PFSK-1 (cell line): Measurements from ENCODE around the gene MYH9.

Experiments
- FOXP2 ChIP-seq: optimal IDR thresholded peaks from 2 replicates; pipeline ENCODE3; 2011; ENCODE audit warnings: borderline replicate concordance, control low read depth, inconsistent platforms; ENCODE audit not compliant: insufficient read depth; ENCODE audit errors: extremely low read length, extremely low read depth
- POLR2AphosphoS5 ChIP-seq: IDR thresholded peaks from 2 replicates; pipeline ENCODE4 v1.6.1; 2012; ENCODE audit warnings: low read depth, mild to moderate bottlenecking, control low read depth, low read length, moderate library complexity
- REST ChIP-seq, 2 experiments: IDR thresholded peaks; 2 replicates each; pipeline versions ENCODE4 v1.6.1 to v1.8.0; 2011 to 2012; ENCODE audit warnings: low read depth in 2 of 2, low read length in 2 of 2, control low read depth in 1 of 2, inconsistent platforms in 1 of 2, mild to moderate bottlenecking in 1 of 2, moderate library complexity in 1 of 2; ENCODE audit not compliant: insufficient read depth in 1 of 2
- SIN3A ChIP-seq: IDR thresholded peaks from 2 replicates; pipeline ENCODE4 v1.6.1; 2012; ENCODE audit warnings: mild to moderate bottlenecking, low read length, moderate library complexity, borderline replicate concordance; ENCODE audit not compliant: insufficient read depth
- TAF1 ChIP-seq: IDR thresholded peaks from 2 replicates; pipeline ENCODE4 v1.6.1; 2012; ENCODE audit warnings: low read length, control low read depth, borderline replicate concordance; ENCODE audit not compliant: insufficient read depth

The MYH9 gene

GRCh38 chr22:36376265-36376664, 11.5 kb downstream of the MYH9 start:
- no peak for TF ChIP-seq FOXP2
- TF ChIP-seq POLR2AphosphoS5, result no peak
- no peak for TF ChIP-seq SIN3A
- TF ChIP-seq REST (IDR thresholded peaks at IDR 0.05; ENCODE audit: insufficient read depth in 1 of 2, low read depth in 2 of 2, low read length in 2 of 2), result no peak
- TF ChIP-seq TAF1, result no peak

GRCh38 chr22:36375071-36375980, 12.4 kb downstream of the MYH9 start:
- TF ChIP-seq SIN3A, result no peak
- TF ChIP-seq REST (IDR thresholded peaks at IDR 0.05; ENCODE audit: insufficient read depth in 1 of 2, low read depth in 2 of 2, low read length in 2 of 2), result no peak
- no peak for TF ChIP-seq TAF1
- no peak for TF ChIP-seq FOXP2
- TF ChIP-seq POLR2AphosphoS5, result no peak

GRCh38 chr22:36374603-36375024, 13.2 kb downstream of the MYH9 start:
- TF ChIP-seq REST (IDR thresholded peaks at IDR 0.05; ENCODE audit: insufficient read depth in 1 of 2, low read depth in 2 of 2, low read length in 2 of 2) (no peak), SIN3A (no peak), TAF1 (no peak), POLR2AphosphoS5 (no peak), FOXP2 (no peak)

GRCh38 chr22:36373258-36373579, 14.5 kb downstream of the MYH9 start:
- no peak for TF ChIP-seq POLR2AphosphoS5
- TF ChIP-seq SIN3A, result no peak
- no peak for TF ChIP-seq FOXP2
- TF ChIP-seq TAF1, result no peak
- TF ChIP-seq REST (IDR thresholded peaks at IDR 0.05; ENCODE audit: insufficient read depth in 1 of 2, low read depth in 2 of 2, low read length in 2 of 2), result no peak
